Vagina (tissue), 2 donors: Measurements from ENCODE around the gene PHF21B.

ENCODE experiments used
- POLR2A ChIP-seq, 2 donors: fragments of 450-650 bp; IDR thresholded peaks; one replicate each; pipeline ENCODE4 v1.6.1; 2017; ENCODE audit warnings: antibody characterized with exemption in 2 of 2, mild to moderate bottlenecking in 2 of 2, moderate library complexity in 2 of 2
- TF ChIP-seq, protein P1 (sequence below), 3 experiments: fragments of 450-650 bp in 2 of 3; fragments of 200-600 bp in 1 of 3; sonication (generic) in 1 of 3; IDR thresholded peaks; one replicate each; pipeline ENCODE4 v1.5.1; 2017 to 2019; ENCODE audit warnings: antibody characterized with exemption in 3 of 3, mild to moderate bottlenecking in 2 of 3, moderate library complexity in 2 of 3

DNA sequence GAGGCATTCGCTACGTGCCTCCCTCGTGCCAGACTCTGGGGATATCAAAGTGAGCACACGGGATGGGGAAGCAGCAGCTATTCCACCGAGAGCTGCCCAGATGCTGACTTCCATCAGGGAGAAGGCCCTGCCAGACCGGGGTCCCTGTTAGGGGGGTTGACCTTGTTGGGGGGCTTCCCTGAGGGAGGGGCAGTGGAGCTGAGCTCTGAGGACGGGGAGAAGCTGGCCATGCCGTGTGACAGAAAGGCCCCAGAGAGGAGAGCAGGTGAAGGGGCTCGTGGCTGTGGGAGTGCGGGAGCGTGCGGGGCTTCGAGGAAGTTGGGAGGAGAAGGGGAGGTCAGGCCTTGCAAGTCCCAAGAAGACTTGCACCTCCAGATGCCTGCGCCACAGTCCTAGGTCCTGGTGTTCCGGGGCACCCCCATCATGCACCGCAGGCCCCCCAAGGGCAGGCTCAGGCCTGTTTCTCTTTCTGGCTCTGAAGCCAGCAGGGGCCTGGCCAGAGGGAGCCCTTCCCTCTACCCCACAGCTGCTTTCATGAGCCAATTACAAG, 163.0 kb downstream of the PHF21B start:
- TF ChIP-seq, protein P1, sequence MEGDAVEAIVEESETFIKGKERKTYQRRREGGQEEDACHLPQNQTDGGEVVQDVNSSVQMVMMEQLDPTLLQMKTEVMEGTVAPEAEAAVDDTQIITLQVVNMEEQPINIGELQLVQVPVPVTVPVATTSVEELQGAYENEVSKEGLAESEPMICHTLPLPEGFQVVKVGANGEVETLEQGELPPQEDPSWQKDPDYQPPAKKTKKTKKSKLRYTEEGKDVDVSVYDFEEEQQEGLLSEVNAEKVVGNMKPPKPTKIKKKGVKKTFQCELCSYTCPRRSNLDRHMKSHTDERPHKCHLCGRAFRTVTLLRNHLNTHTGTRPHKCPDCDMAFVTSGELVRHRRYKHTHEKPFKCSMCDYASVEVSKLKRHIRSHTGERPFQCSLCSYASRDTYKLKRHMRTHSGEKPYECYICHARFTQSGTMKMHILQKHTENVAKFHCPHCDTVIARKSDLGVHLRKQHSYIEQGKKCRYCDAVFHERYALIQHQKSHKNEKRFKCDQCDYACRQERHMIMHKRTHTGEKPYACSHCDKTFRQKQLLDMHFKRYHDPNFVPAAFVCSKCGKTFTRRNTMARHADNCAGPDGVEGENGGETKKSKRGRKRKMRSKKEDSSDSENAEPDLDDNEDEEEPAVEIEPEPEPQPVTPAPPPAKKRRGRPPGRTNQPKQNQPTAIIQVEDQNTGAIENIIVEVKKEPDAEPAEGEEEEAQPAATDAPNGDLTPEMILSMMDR (IDR thresholded peaks at IDR 0.05) = no peak
- no peak for TF ChIP-seq POLR2A (IDR thresholded peaks at IDR 0.05)
